OCI-LY1 (cell line): Measurements from ENCODE around the gene LTBP3.

ENCODE experiments used
- H2AFZ ChIP-seq: fragments of 200-600 bp; sonication (generic), shearing (Covaris generic); 2 replicates; pipeline ENCODE4 v1.6.0; 2014; ENCODE audit warnings: antibody characterized with exemption, mild to moderate bottlenecking, low read length
- H3F3A ChIP-seq: fragments of 200-600 bp; sonication (generic), shearing (Covaris generic); 2 replicates; pipeline ENCODE4 v1.6.0; 2014; ENCODE audit warnings: mild to moderate bottlenecking, antibody characterized with exemption, low read length, moderate library complexity; ENCODE audit not compliant: insufficient read depth
- H3K27ac ChIP-seq: fragments of 200-600 bp; sonication (generic); 2 replicates; pipeline ENCODE4 v1.5.1; 2014; ENCODE audit warnings: low read length, mixed run types, mild to moderate bottlenecking, low read depth; ENCODE audit not compliant: poor library complexity, severe bottlenecking
- H3K27me3 ChIP-seq: fragments of 200-600 bp; sonication (generic); 2 replicates; pipeline ENCODE4 v1.6.0; 2014; ENCODE audit warnings: antibody characterized with exemption, mild to moderate bottlenecking, low read length, moderate library complexity; ENCODE audit not compliant: insufficient read depth
- H3K36me3 ChIP-seq: fragments of 200-600 bp; sonication (generic); 2 replicates; pipeline ENCODE4 v1.6.1; 2014; ENCODE audit warnings: mild to moderate bottlenecking, antibody characterized with exemption, low read length, moderate library complexity, mixed read lengths; ENCODE audit not compliant: insufficient read depth
- H3K4me1 ChIP-seq: fragments of 200-600 bp; sonication (generic); 2 replicates; pipeline ENCODE4 v1.5.1; 2014; ENCODE audit warnings: mild to moderate bottlenecking, low read length, moderate library complexity; ENCODE audit not compliant: insufficient read depth, severe bottlenecking
- H3K4me2 ChIP-seq: fragments of 200-600 bp; sonication (generic), shearing (Covaris generic); 2 replicates; pipeline ENCODE4 v1.6.1; 2014; ENCODE audit warnings: low read length
- H3K4me3 ChIP-seq: fragments of 200-600 bp; sonication (generic); 2 replicates; pipeline ENCODE4 v1.5.1; 2014; ENCODE audit warnings: low read length, low read depth, mild to moderate bottlenecking, mixed read lengths; ENCODE audit not compliant: poor library complexity, severe bottlenecking
- H3K79me2 ChIP-seq: fragments of 200-600 bp; shearing (Covaris generic); 2 replicates; pipeline ENCODE4 v1.6.1; 2016; ENCODE audit warnings: mixed run types, low read length, mixed read lengths; ENCODE audit not compliant: insufficient read depth
- H3K9ac ChIP-seq: fragments of 200-600 bp; sonication (generic), shearing (Covaris generic); 2 replicates; pipeline ENCODE4 v1.6.1; 2014; ENCODE audit warnings: mild to moderate bottlenecking, low read length, mixed read lengths
- H3K9me2 ChIP-seq: fragments of 200-600 bp; sonication (generic), shearing (Covaris generic); 2 replicates; pipeline ENCODE4 v1.6.1; 2014; ENCODE audit warnings: low read depth, mild to moderate bottlenecking, low read length, mixed read lengths
- H3K9me3 ChIP-seq: fragments of 200-600 bp; shearing (Covaris generic); 2 replicates; pipeline ENCODE4 v1.6.1; 2014; ENCODE audit warnings: low read length, mixed read lengths
- H4K20me1 ChIP-seq: fragments of 200-600 bp; sonication (generic), shearing (Covaris generic); 2 replicates; pipeline ENCODE4 v1.6.0; 2016; ENCODE audit warnings: mild to moderate bottlenecking, low read length; ENCODE audit not compliant: insufficient read depth
- CTCF ChIP-seq: fragments of 200-600 bp; sonication (generic), shearing (Covaris generic); IDR thresholded peaks from 2 replicates; pipeline ENCODE4 v1.5.1; 2017; ENCODE audit warnings: mild to moderate bottlenecking, antibody characterized with exemption, low read length, moderate library complexity, mixed read lengths
- EZH2 ChIP-seq: fragments of 200-600 bp; sonication (generic), shearing (Covaris generic); IDR thresholded peaks from 2 replicates; pipeline ENCODE4 v1.8.0; 2017; ENCODE audit warnings: borderline replicate concordance, mixed run types, mild to moderate bottlenecking, antibody characterized with exemption, low read length, moderate library complexity, mixed read lengths

LTBP3 gene

GRCh38 chr11:65489706-65490320 lies 68.3 kb downstream of the LTBP3 start:
- Histone ChIP-seq H3K27me3 (no peaks in the 10 kb centered on the region), H4K20me1 (no peaks in the 10 kb centered on the region), H3K4me2 (no peak overlapping the region), H3K36me3 (no peaks in the 10 kb centered on the region), H3K79me2 (no peaks in the 10 kb centered on the region), H3K9me2 (no peaks in the 10 kb centered on the region), H3F3A (no peaks in the 10 kb centered on the region; the same call in 1 of the 2 replicates), H3K9ac (no peak overlapping the region), H3K4me3 (no peak overlapping the region), H2AFZ (no peak overlapping the region), H3K9me3 (no peaks in the 10 kb centered on the region), H3K27ac (peak overlapping the region; percentile 78), H3K4me1 (peaks cover 95% of the 10 kb centered on the region)
- TF ChIP-seq EZH2 (no peak), CTCF (no peak)

- H3K27me3 ChIP-seq, result no peaks in the 10 kb centered on the region
- TF ChIP-seq CTCF (no peak), EZH2 (no peak)
- no peaks in the 10 kb centered on the region for H3K9me3 ChIP-seq
- H3K79me2 ChIP-seq, result no peaks in the 10 kb centered on the region
- H3K4me2 ChIP-seq, result peak overlapping the region; percentile 61
- peaks cover 89% of the 10 kb centered on the region for H3K4me1 ChIP-seq
- no peaks in the 10 kb centered on the region for H3K9me2 ChIP-seq
- H3K36me3 ChIP-seq, result no peaks in the 10 kb centered on the region
- peak overlapping the region; percentile 78 for H3K27ac ChIP-seq
- H4K20me1 ChIP-seq, result no peaks in the 10 kb centered on the region
- H3K9ac ChIP-seq, result peak overlapping the region; percentile 44; the same call in 1 of the 2 replicates
- H3F3A ChIP-seq, result no peaks in the 10 kb centered on the region
- no peak overlapping the region for H2AFZ ChIP-seq
- H3K4me3 ChIP-seq, result no peak overlapping the region
Measured at GRCh38 chr11:65489035-65489705, 69.0 kb downstream of the LTBP3 start.
